Activated CD8-positive, alpha-beta T cell treated with anti-CD3 and anti-CD28 coated beads for 36 hours (primary cell): ENCODE results near the gene SERPINA12. TPM values are rescaled to one million over a fixed set of nuclear protein-coding genes. Genes with fewer than 3 reads are reported as not detected.

Source experiments
- ATAC-seq: fragments of 200-7000 bp; cut with Tn5 transposase; one replicate; pipeline ENCODE4 v1.10.0; 2021; ENCODE audit warnings: mild to moderate bottlenecking, moderate library complexity
- CTCF ChIA-PET: fragments of 350-600 bp; sonication (Branson Sonifier 250); formaldehyde crosslinking; loops from one replicate; lab custom pipeline; 2021; ENCODE audit warnings: antibody characterized with exemption; lab: Charles Lee
- POLR2A ChIA-PET: fragments of 350-600 bp; sonication (Branson Sonifier 250); formaldehyde crosslinking; loops from one replicate; lab custom pipeline; 2021; ENCODE audit warnings: antibody characterized with exemption; lab: Charles Lee
- DNase-seq: peaks from one replicate; pipeline ENCODE4 v3.0.0-alpha.2; 2020
- H3K27ac Mint-ChIP-seq: one replicate; pipeline ENCODE4 v1.8.0; 2021; ENCODE audit warnings: mild to moderate bottlenecking, mixed read lengths
- H3K27me3 Mint-ChIP-seq: one replicate; pipeline ENCODE4 v1.8.0; 2021; ENCODE audit warnings: mixed read lengths
- H3K36me3 Mint-ChIP-seq: one replicate; pipeline ENCODE4 v1.8.0; 2021; ENCODE audit warnings: low read depth, mixed read lengths
- H3K4me1 Mint-ChIP-seq: one replicate; pipeline ENCODE4 v1.8.0; 2021; ENCODE audit warnings: low read depth, mixed read lengths
- H3K4me3 Mint-ChIP-seq: one replicate; pipeline ENCODE4 v1.8.0; 2021; ENCODE audit warnings: mild to moderate bottlenecking, moderate library complexity, mixed read lengths
- H3K9me3 Mint-ChIP-seq: one replicate; pipeline ENCODE4 v1.8.0; 2021; ENCODE audit warnings: mixed read lengths
- intact Hi-C: fragments of 100-400 bp; cut with micrococcal nuclease; formaldehyde crosslinking; loops from one replicate; pipeline ENCODE4 v1.10.0; 2022
- total RNA-seq, 2 experiments: library from RNA; stranded (reverse); gene quantifications; one replicate each; pipeline ENCODE4 v1.2.3, GENCODE V29; 2021
- TF ChIP-seq, protein P1 (sequence below): fragments of 200-600 bp; IDR thresholded peaks from one replicate; pipeline ENCODE4 v1.8.0; 2022; ENCODE audit warnings: antibody characterized with exemption, mild to moderate bottlenecking

Gene SERPINA12
- total RNA-seq, 2 experiments from 2014 or later = not detected

DNA sequence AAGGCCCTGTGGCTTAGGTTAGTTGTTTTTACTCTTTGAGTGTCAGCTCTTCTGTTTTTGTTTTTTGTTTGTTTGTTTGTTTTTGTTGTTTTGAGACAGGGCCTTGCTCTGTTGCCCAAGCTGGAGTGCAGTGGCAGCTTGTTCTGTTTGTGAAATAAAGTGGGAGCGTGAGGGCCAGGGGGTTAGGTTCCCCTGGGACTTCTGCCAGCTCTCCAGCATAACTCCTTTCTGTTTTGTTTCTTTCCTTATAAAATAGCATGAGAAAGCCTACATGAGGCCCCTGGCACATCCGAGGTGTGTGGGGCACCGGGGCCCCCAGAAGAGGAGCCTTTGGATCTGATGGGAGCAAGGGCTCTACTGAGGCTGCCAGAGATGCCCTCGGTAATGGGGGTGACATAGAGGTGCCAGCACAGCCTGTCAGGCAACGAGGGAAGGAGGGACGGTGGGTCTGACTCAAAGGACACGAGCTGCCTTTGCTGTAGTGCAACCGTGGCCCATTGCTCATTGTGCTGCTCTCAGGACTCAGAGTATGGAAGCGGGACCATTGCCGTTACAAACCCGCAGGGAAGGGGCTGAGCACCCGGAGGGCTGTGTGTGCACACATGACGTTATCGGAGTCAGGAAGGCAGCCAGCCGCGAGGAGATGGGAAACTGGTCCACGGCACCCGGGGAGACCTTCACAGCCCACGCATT is 47.6 kb downstream of the SERPINA12 start:
- Mint-ChIP-seq H3K36me3 (no peaks in the 10 kb centered on the region), H3K27me3 (peaks cover 16% of the 10 kb centered on the region), H3K27ac (no peak overlapping the region), H3K4me3 (no peak overlapping the region), H3K9me3 (peaks cover 11% of the 10 kb centered on the region), H3K4me1 (no peaks in the 10 kb centered on the region)
- DNase-seq = no peak
- intact Hi-C loops = no loop called here
- CTCF ChIA-PET = no interaction called here
- no peak for ATAC-seq
- POLR2A ChIA-PET = no interaction called here
- TF ChIP-seq, protein P1, sequence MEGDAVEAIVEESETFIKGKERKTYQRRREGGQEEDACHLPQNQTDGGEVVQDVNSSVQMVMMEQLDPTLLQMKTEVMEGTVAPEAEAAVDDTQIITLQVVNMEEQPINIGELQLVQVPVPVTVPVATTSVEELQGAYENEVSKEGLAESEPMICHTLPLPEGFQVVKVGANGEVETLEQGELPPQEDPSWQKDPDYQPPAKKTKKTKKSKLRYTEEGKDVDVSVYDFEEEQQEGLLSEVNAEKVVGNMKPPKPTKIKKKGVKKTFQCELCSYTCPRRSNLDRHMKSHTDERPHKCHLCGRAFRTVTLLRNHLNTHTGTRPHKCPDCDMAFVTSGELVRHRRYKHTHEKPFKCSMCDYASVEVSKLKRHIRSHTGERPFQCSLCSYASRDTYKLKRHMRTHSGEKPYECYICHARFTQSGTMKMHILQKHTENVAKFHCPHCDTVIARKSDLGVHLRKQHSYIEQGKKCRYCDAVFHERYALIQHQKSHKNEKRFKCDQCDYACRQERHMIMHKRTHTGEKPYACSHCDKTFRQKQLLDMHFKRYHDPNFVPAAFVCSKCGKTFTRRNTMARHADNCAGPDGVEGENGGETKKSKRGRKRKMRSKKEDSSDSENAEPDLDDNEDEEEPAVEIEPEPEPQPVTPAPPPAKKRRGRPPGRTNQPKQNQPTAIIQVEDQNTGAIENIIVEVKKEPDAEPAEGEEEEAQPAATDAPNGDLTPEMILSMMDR = no peak

DNA sequence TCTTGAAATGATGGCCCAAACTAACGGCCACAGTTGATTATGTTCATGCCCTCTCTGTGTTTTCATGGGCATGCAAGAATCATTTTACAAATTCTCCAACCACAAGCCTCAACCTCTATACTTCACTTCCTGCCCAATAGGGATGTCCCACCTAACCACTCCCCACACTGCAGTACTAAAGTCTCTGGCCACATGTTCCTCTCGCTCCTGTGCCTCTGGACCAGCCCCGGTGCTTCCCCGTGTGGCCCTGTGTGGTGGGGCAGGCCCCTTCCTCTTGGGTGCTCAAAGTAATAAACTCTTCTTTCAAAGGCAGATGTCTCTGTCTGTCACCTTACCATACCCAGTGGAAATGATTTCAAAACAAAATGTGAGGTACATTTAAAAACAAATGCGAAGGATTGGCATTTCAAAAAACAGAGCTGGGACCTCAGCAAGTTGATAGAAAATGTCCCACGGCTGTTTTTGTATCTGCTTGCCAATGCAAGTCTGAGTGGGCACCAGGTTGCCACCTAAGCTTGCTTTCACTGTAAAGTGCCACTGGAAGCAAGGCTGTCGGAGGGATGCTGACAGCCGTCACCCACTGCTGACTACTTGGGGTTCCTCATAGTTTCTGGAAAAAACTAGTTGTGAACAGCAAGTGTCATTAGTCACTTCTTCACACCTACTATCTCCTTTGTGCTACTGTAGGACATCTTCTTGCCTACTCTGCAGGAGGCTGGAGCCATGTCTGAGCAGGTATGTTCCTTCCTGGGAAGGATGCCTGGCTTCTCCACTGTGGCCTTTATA is 48.4 kb downstream of the SERPINA12 start:
- no peak for DNase-seq
- CTCF ChIA-PET = no interaction called here
- intact Hi-C loops = no loop called here
- no peak overlapping the region for H3K27ac Mint-ChIP-seq
- H3K4me1 Mint-ChIP-seq = no peaks in the 10 kb centered on the region
- POLR2A ChIA-PET = no interaction called here
- H3K9me3 Mint-ChIP-seq = peaks cover 5% of the 10 kb centered on the region
- H3K4me3 Mint-ChIP-seq = no peak overlapping the region
- no peak for ATAC-seq
- TF ChIP-seq, protein P1 = no peak
- no peaks in the 10 kb centered on the region for H3K36me3 Mint-ChIP-seq
- peaks cover 18% of the 10 kb centered on the region for H3K27me3 Mint-ChIP-seq

DNA sequence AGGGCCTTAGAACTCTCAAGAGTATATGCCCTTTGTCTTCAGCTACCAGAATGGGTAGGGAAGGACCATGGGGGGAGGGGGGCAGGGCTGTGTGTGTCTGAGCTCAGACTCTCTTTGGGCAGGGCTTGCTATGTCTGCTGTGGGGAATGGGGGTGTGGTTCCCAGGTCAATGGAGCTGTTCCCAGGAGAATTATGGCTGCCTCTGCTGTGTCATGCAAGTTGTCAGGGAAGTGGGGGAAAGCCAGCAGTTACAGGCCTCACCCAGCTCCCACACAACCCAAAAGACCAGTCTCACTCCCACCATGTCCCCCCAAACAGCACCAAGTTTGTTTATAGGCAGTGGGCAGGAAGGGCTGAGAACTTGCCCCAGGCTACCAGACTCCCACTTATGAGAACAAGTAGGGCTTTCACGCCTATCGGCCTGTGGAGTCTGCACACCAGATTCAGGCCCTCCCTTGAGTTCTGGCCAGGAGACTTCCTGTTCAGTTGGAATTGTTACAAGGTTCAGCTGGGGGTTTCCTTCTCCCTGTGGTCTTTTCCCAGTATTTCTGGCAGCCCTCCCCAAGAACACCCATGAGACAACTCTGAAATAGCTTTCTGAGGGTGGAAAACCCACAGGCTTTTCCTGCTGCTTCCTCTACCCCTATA is 50.6 kb downstream of the SERPINA12 start:
- Mint-ChIP-seq H3K36me3 (no peaks in the 10 kb centered on the region), H3K27me3 (peaks cover 27% of the 10 kb centered on the region), H3K27ac (no peak overlapping the region), H3K4me1 (no peaks in the 10 kb centered on the region), H3K4me3 (no peak overlapping the region), H3K9me3 (no peaks in the 10 kb centered on the region)
- DNase-seq = no peak
- no peak for ATAC-seq
- intact Hi-C loops = no loop called here
- CTCF ChIA-PET = interaction anchor here (1.9 kb wide), 1 partner anchor 28 kb away, joined by 6 read pairs; no protein-coding TSS in a partner anchor
- POLR2A ChIA-PET = no interaction called here
- TF ChIP-seq, protein P1 = no peak

DNA sequence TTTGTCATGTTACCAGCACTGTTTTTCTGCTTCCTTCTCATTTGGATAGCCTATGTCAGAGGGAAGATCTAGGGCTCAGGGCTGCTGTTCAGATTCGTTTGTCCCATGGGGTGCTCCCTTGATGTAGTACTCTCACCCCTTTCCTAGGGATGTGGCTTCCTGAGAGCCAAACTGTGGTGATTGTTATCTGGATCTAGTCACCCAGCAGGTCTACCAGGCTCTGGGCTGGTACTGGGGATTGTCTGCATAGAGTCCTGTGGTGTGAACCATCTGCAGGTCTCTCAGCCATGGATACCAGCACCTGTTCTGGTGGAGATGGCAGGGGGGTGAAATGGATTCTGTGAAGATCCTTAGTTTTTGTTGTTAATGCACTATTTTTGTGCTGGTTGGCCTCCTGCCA is 51.2 kb downstream of the SERPINA12 start:
- Mint-ChIP-seq H3K27ac (no peak overlapping the region), H3K36me3 (no peaks in the 10 kb centered on the region), H3K4me3 (no peak overlapping the region), H3K4me1 (no peaks in the 10 kb centered on the region), H3K9me3 (no peaks in the 10 kb centered on the region), H3K27me3 (peaks cover 27% of the 10 kb centered on the region)
- DNase-seq = no peak
- intact Hi-C loops = no loop called here
- TF ChIP-seq, protein P1 = no peak
- ChIA-PET CTCF (interaction anchor here (1.9 kb wide), 1 partner anchor 28 kb away, joined by 6 read pairs; no protein-coding TSS in a partner anchor), POLR2A (no interaction called here)
- ATAC-seq = no peak
